Osteocyte (in vitro differentiated cells): ENCODE data around the gene RMI2. TPM values are rescaled to one million over a fixed set of nuclear protein-coding genes. Genes with fewer than 3 reads are reported as not detected.

Experiments
- DNase-seq: peaks from one replicate; pipeline ENCODE4 v3.0.0; 2021; ENCODE audit warnings: mixed read lengths; ENCODE audit not compliant: unreplicated experiment; ENCODE audit errors: extremely low spot score
- H3K27ac Mint-ChIP-seq: one replicate; pipeline ENCODE4 v1.8.0; 2021; ENCODE audit warnings: mild to moderate bottlenecking, mixed read lengths; ENCODE audit not compliant: unreplicated experiment
- H3K27me3 Mint-ChIP-seq: one replicate; pipeline ENCODE4 v1.8.0; 2021; ENCODE audit warnings: mixed read lengths; ENCODE audit not compliant: unreplicated experiment
- H3K36me3 Mint-ChIP-seq: one replicate; pipeline ENCODE4 v1.8.0; 2021; ENCODE audit warnings: mixed read lengths; ENCODE audit not compliant: unreplicated experiment
- H3K4me1 Mint-ChIP-seq: one replicate; pipeline ENCODE4 v1.8.0; 2021; ENCODE audit warnings: mixed read lengths; ENCODE audit not compliant: unreplicated experiment
- H3K4me3 Mint-ChIP-seq: one replicate; pipeline ENCODE4 v1.8.0; 2021; ENCODE audit warnings: mild to moderate bottlenecking, moderate library complexity, mixed read lengths; ENCODE audit not compliant: unreplicated experiment
- H3K9me3 Mint-ChIP-seq: one replicate; pipeline ENCODE4 v1.8.0; 2021; ENCODE audit warnings: mixed read lengths; ENCODE audit not compliant: unreplicated experiment
- total RNA-seq: library from RNA; stranded (reverse); gene quantifications from 2 replicates; pipeline ENCODE4 v1.2.1, GENCODE V29; 2021
- TF ChIP-seq, protein P1 (sequence below): fragments of 200-600 bp; sonication (generic); IDR thresholded peaks from 2 replicates; pipeline ENCODE4 v1.5.0; 2021; ENCODE audit warnings: antibody characterized with exemption, mild to moderate bottlenecking, moderate library complexity

The RMI2 gene
- total RNA-seq, 1 donor from 2014 or later, result 4.1 TPM

DNA sequence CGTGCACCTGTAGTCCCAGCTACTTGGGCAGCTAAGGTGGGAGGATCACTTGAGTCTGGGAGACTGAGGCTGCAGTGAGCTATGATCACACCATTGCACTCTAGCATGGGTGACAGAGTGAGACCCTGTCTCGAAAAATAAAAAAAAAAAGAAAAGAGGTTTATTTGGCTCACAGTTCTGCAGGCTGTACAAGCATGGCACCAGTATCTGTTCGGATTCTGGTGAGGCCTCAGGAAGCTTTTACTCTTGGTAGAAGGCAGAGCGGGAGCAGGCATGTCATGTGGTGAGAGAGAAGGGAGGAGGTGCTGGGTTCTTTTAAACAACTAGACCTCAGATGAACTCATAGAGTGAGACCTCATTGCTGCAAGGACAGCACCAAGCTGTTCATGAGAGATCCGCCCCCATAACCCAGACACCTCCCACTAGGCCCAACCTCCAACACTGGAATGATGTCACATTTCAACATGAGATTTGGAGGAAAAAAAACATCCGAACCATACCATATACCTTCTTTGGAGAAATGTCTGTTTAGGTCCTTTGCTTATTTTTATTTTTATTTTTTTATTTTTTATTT is 10.3 kb upstream of the RMI2 start:
- Mint-ChIP-seq H3K27ac (no peak overlapping the region), H3K4me1 (peaks cover 9% of the 10 kb centered on the region), H3K9me3 (no peaks in the 10 kb centered on the region), H3K4me3 (no peak overlapping the region), H3K36me3 (peaks cover 2% of the 10 kb centered on the region), H3K27me3 (no peaks in the 10 kb centered on the region)
- no peak for DNase-seq
- TF ChIP-seq, protein P1, sequence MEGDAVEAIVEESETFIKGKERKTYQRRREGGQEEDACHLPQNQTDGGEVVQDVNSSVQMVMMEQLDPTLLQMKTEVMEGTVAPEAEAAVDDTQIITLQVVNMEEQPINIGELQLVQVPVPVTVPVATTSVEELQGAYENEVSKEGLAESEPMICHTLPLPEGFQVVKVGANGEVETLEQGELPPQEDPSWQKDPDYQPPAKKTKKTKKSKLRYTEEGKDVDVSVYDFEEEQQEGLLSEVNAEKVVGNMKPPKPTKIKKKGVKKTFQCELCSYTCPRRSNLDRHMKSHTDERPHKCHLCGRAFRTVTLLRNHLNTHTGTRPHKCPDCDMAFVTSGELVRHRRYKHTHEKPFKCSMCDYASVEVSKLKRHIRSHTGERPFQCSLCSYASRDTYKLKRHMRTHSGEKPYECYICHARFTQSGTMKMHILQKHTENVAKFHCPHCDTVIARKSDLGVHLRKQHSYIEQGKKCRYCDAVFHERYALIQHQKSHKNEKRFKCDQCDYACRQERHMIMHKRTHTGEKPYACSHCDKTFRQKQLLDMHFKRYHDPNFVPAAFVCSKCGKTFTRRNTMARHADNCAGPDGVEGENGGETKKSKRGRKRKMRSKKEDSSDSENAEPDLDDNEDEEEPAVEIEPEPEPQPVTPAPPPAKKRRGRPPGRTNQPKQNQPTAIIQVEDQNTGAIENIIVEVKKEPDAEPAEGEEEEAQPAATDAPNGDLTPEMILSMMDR, result no peak

DNA sequence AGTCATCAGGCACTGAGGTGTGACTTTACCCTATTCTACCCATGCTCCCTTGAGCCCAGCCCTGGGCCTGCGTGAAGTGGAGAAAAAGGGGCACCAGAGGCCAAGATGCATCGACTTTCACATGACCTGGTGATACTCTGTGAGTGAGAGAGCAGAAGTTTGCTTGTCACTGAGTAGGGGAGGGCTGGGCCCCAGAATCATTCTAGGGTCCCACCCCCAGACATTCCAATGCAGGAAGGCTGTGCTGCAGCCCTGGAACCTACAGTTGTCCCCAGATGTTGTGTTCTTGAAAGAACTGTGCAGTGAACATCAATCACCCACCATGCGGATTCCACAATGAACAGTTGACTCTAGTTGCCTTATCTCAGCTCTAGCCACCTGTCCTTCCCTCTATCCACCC is 6.2 kb upstream of the RMI2 start:
- H3K27me3 Mint-ChIP-seq, result no peaks in the 10 kb centered on the region
- no peak for DNase-seq
- peaks cover 1% of the 10 kb centered on the region for H3K4me1 Mint-ChIP-seq
- no peaks in the 10 kb centered on the region for H3K9me3 Mint-ChIP-seq
- peaks cover 2% of the 10 kb centered on the region for H3K36me3 Mint-ChIP-seq
- TF ChIP-seq, protein P1, result no peak
- no peak overlapping the region for H3K27ac Mint-ChIP-seq
- no peak overlapping the region for H3K4me3 Mint-ChIP-seq

DNA sequence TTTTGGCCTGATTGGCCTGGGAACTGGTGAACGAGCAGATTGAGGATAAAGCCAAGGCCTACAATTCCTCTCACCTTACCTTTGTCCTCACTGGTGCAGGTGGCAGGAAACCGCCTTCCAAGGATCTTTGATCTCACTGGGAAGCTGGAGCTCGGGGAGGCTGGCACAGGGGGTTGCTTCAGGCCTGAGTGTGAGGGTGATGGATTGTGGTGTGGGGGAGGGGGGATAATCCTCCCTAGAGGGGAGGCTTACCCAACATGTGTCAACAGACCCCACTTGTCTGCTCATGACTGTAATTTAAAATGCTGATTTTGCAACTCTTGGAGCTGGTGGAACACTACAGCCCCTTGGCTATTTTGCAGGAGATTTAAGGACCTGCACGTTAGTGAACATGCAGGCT is 4.5 kb upstream of the RMI2 start:
- H3K9me3 Mint-ChIP-seq, result no peaks in the 10 kb centered on the region
- H3K4me3 Mint-ChIP-seq, result no peak overlapping the region
- H3K36me3 Mint-ChIP-seq, result no peaks in the 10 kb centered on the region
- TF ChIP-seq, protein P1, result no peak
- DNase-seq, result no peak
- no peak overlapping the region for H3K27ac Mint-ChIP-seq
- peaks cover 5% of the 10 kb centered on the region for H3K4me1 Mint-ChIP-seq
- no peaks in the 10 kb centered on the region for H3K27me3 Mint-ChIP-seq

DNA sequence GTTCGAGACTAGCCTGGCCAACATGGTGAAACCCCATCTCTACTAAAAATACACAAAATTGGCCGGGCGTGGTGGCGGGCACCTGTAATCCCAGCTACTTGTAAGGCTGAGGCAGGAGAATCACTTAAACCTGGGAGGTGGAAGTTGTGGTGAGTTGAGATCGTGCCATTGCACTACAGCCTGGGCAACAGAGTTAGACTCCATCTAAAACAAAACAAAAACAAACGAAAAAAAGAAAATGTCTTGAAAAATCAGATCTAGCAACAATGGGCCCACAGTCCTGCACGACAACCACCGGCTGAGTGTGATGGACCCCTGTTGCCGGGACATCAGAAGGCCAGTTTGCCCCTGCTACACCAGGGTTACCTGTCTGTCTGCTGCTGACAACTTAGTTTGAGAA is 3.9 kb upstream of the RMI2 start:
- Mint-ChIP-seq H3K27ac (no peak overlapping the region), H3K9me3 (no peaks in the 10 kb centered on the region), H3K4me3 (no peak overlapping the region), H3K27me3 (no peaks in the 10 kb centered on the region), H3K4me1 (peaks cover 9% of the 10 kb centered on the region), H3K36me3 (no peaks in the 10 kb centered on the region)
- TF ChIP-seq, protein P1, result no peak
- DNase-seq, result no peak

DNA sequence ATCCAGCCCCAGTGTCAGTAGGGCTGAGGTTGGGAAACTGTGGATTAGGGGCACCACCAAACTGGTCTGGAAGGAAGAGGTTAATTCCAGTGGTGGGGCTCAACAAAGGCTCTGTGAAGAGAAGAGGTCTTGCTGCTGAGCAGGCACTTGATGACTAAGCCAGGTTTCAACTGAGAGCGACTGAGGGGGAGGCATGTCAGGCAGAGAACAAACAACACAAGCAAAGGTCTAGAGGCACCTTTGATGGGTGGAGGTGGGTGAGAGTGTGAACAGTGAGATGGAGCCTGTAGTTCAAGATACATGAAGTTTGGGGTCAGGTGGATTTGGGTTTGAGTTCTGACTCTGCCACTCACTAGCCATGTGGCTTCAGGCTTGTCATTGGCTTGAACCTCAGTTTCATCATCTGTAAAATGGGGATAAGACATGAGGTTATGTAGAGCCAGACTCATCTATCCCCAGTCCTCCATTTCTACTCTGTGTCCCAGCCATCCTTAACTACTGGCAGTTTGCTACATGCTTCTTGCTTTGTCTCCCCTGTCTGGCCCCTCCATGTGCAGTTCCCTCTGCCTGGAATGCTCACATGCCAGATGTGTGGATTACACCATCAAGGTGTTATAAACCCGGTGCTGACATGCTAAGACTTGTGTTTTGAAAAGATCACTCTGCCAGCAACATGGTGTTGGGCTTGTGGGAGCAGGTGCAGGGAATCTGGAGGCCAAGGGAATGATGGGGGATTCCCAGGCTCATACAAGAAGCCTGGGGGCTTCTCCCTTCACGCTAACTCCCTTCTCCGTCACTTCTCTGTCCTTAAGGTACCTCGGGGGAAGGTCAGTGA is 3.0 kb upstream of the RMI2 start:
- DNase-seq, result no peak
- no peaks in the 10 kb centered on the region for H3K9me3 Mint-ChIP-seq
- H3K4me1 Mint-ChIP-seq, result peaks cover 9% of the 10 kb centered on the region
- H3K4me3 Mint-ChIP-seq, result no peak overlapping the region
- no peaks in the 10 kb centered on the region for H3K27me3 Mint-ChIP-seq
- no peaks in the 10 kb centered on the region for H3K36me3 Mint-ChIP-seq
- no peak overlapping the region for H3K27ac Mint-ChIP-seq
- TF ChIP-seq, protein P1, result no peak
